Mucosa of stomach (tissue), 1 donor: ENCODE results near the gene DNPEP.

Experiments used
- H3K27me3 ChIP-seq: one replicate; pipeline ENCODE4 v1.7.0; 2013; ENCODE audit warnings: mild to moderate bottlenecking, low read length; ENCODE audit not compliant: control insufficient read depth, insufficient read depth
- H3K36me3 ChIP-seq: one replicate; pipeline ENCODE4 v1.7.0; 2013; ENCODE audit warnings: low read length; ENCODE audit not compliant: control insufficient read depth, insufficient read depth
- H3K4me1 ChIP-seq: one replicate; pipeline ENCODE4 v1.7.0; 2013; ENCODE audit warnings: mild to moderate bottlenecking, low read length; ENCODE audit not compliant: control insufficient read depth, insufficient read depth
- H3K4me3 ChIP-seq: one replicate; pipeline ENCODE4 v1.7.0; 2013; ENCODE audit warnings: low read length
- H3K9ac ChIP-seq: one replicate; pipeline ENCODE4 v1.7.0; 2013; ENCODE audit warnings: mild to moderate bottlenecking, low read length, moderate library complexity
- H3K9me3 ChIP-seq: one replicate; pipeline ENCODE4 v1.7.0; 2013; ENCODE audit warnings: mild to moderate bottlenecking, low read length, moderate library complexity; ENCODE audit not compliant: control insufficient read depth
- donor health status: Pancreatic carcinoma.

DNPEP gene

DNA sequence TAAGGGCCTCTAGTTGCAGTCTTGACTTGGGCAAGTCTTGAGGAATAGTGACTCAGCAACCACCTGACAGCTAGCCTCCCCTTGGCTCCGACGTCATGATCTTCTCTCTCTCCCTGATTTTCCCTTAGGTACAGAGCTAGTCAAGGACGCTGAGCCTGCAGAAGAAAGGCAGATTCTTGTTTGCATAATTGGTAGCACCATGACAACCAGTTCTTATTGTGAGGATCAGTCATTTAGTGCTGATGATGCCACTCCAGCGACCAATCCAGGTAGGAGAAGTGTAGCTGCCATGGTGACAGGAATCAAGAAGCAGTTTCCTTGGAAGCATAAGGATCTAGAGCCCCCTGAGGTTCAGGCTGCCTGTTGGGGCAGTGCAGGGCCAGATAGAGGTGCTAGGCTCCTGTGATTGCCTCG, 52.3 kb downstream of the DNPEP start:
- Histone ChIP-seq H3K27me3 (peaks cover 30% of the 10 kb centered on the region), H3K4me3 (no peak overlapping the region), H3K9ac (no peak overlapping the region), H3K9me3 (no peaks in the 10 kb centered on the region), H3K4me1 (no peaks in the 10 kb centered on the region), H3K36me3 (no peaks in the 10 kb centered on the region)

DNA sequence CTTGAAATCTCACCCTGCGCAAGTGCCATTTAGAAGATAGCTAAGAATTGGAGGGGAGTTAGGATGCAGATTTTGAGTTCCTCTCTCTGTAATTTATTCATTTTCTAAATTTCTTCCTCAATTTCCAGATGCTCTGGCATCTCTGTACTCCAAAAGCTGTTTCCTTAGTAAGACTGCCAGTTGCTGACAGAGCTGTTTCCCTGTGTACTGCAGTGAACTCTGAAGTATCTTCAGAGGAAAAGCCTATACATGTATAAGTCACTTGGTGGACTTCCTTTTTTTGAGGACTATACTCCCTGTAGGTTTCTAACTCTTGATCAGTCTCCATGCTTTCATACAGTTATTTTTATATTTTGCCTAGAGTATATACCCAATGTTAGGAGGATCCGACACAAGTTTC, 53.6 kb downstream of the DNPEP start:
- no peaks in the 10 kb centered on the region for H3K36me3 ChIP-seq
- H3K9me3 ChIP-seq: no peaks in the 10 kb centered on the region
- H3K4me3 ChIP-seq: no peak overlapping the region
- H3K27me3 ChIP-seq: peaks cover 30% of the 10 kb centered on the region
- no peaks in the 10 kb centered on the region for H3K4me1 ChIP-seq
- H3K9ac ChIP-seq: no peak overlapping the region

DNA sequence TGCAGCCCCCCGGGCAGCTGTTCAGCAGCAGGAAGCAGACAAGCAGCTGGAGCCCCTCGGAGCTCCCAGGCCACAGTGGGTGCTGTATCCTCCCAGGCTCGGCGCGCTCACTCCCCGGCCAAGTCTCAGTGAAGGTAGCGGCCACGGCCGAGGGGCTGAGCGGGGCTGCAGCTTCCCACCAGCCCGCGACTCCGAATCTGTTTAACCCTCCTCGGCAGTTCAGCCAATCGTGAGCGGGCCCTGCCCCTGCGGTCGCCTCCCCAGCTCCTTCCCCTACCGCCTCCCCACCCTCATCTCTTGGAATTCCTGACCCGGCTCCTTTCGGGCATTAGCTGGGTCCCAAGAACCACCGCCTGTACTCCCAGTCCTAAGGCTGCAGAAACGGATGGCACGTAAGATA, 55.2 kb downstream of the DNPEP start, which contains the start of gene RESP18:
RESP18 (minus strand) TSS at position 203 of the 400 bp plus-strand sequence.
- Histone ChIP-seq H3K36me3 (no peaks in the 10 kb centered on the region), H3K27me3 (peaks cover 34% of the 10 kb centered on the region), H3K9me3 (no peaks in the 10 kb centered on the region), H3K9ac (no peak within 1 kb of the TSS), H3K4me1 (no peaks in the 10 kb centered on the region), H3K4me3 (no peak within 1 kb of the TSS)

DNA sequence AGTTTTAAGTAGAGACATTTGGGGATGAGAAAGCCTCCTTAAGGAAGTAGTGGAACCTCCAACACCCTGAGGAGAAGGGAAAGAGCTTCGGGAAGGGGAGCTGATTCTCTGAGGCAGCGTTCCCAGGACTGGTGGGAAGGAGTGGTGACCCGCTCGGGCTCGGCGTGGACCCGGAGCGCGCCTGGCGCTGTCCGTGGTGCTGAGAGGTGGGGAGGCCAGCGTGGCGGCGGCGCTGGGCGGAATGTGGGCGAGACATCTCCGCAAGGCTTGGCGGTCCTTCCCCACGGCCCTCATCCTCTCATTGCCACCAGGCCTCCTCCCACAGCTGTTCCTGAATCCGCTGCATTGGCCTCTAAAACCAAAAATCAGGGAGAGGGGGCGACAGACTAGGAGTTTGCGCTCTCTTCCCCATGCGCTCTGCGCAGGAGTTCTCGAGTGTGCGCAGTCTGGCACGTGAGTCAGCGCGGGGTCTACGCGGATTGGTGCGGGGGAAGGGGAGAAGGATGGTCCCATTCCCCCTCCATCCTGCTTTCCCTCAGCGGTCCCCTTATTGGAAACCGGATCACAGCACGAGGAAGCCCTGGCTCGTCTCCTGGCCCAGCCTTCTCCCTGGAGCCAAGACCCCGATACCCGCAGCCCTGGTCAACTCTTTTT, 56.0 kb downstream of the DNPEP start:
- no peak overlapping the region for H3K4me3 ChIP-seq
- H3K9ac ChIP-seq: no peak overlapping the region
- H3K4me1 ChIP-seq: no peaks in the 10 kb centered on the region
- no peaks in the 10 kb centered on the region for H3K9me3 ChIP-seq
- peaks cover 36% of the 10 kb centered on the region for H3K27me3 ChIP-seq
- no peaks in the 10 kb centered on the region for H3K36me3 ChIP-seq

DNA sequence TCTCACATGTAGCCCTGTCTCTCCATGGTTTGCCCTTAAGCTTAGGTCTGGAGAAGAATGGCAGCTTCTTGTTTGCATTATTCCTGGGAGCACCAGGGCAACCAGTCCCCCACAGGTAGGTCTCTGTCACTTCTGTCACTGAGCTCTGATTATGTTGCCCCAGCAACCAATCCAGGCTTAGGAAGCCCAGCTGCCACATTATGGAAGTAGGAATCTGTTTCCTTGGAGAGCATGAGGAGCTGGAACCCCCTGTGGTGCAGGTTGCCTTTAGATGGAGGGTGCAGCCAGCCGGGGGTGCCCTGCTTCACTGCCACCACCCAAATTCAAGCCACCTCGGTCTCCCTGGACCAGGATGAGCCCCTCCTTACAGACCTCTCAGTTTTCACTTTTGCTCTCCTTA, 60.0 kb downstream of the DNPEP start:
- Histone ChIP-seq H3K4me3 (no peak overlapping the region), H3K4me1 (no peaks in the 10 kb centered on the region), H3K9me3 (no peaks in the 10 kb centered on the region), H3K9ac (no peak overlapping the region), H3K36me3 (no peaks in the 10 kb centered on the region), H3K27me3 (peaks cover 30% of the 10 kb centered on the region)

DNA sequence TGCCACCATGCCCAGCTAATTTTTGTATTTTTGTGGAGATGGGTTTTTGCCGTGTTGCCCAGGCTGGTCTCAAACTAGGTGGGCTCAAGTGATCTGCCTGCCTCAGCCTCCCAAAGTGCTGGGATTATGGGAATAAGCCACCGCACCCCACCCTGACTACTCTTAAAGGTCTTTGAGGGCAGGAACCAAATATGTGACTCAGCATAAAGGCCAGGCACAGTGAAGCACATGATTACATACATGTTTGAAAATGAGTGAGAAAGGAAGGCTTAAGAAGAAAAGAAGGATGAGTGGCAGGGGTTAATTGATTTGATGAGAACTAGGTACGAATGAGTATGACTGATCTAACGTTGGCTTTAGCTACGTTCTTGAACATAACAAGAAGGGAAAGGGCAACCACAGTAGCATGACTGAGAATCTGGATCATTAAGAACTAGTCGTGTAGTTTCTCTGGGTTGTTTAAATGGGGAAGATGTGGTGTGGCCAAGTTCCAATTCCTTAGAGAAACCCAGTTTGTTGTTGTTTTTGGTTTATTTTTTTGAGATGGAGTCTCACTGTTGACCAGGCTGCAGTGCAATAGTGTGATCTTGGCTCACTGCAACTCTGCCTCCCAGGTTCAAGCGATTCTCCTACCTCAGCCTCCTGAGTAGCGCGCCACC, 61.9 kb downstream of the DNPEP start:
- no peaks in the 10 kb centered on the region for H3K36me3 ChIP-seq
- H3K9me3 ChIP-seq: no peaks in the 10 kb centered on the region
- H3K9ac ChIP-seq: no peak overlapping the region
- H3K4me1 ChIP-seq: no peaks in the 10 kb centered on the region
- peaks cover 16% of the 10 kb centered on the region for H3K27me3 ChIP-seq
- no peak overlapping the region for H3K4me3 ChIP-seq

DNA sequence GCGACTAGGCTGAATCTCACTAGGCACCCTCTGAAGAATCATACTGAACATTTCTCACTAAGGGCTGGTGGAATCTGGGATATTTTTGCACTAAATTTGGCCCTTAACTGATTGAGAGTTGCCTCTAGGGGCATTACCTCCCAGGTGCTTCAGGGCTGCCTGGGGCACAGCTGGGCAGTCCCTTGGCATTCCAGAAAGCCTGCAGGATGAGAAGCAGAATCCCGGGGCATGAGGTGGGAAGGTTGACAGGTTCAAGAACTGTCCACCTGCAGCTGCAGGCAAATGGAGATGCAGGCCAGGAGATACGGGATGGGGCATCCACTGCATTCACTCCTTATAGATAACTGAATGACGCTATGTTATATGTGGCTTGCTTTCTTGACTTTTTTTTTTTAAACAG, 62.6 kb downstream of the DNPEP start:
- no peaks in the 10 kb centered on the region for H3K36me3 ChIP-seq
- peaks cover 12% of the 10 kb centered on the region for H3K27me3 ChIP-seq
- H3K4me3 ChIP-seq: no peak overlapping the region
- no peaks in the 10 kb centered on the region for H3K4me1 ChIP-seq
- no peaks in the 10 kb centered on the region for H3K9me3 ChIP-seq
- no peak overlapping the region for H3K9ac ChIP-seq

DNA sequence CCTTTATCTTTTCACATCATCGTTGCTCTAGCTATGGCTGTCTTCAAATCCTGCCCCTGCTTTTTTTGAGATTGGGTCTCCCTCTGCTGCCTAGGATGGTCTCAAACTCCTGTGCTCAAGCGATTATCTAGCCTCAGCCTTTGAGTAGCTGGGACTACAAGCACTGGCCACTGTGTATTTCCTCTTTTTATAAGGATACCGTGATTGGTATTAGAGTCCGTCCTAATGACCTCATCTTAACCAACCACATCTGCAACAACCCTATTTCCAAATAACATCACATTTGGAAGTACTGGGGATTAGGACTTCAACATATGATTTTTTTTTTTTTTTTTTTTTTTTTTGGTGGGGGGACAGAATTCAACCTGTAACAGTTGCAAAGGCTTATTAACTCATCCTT, 64.3 kb downstream of the DNPEP start:
- Histone ChIP-seq H3K36me3 (no peaks in the 10 kb centered on the region), H3K9me3 (no peaks in the 10 kb centered on the region), H3K9ac (no peak overlapping the region), H3K4me3 (no peak overlapping the region), H3K27me3 (peaks cover 12% of the 10 kb centered on the region), H3K4me1 (no peaks in the 10 kb centered on the region)
